Activated naive CD8-positive, alpha-beta T cell (primary cell): Measurements from ENCODE around the gene KCND3.
"Not testable (repeated sequence)": the region's sequence is repeated elsewhere in the genome, so short reads cannot be mapped to it uniquely, and the experiment has no call there.

ENCODE experiments used
- H3K27ac Mint-ChIP-seq: one replicate; pipeline ENCODE4 v1.8.0; 2021; ENCODE audit warnings: mixed read lengths
- H3K27me3 Mint-ChIP-seq: one replicate; pipeline ENCODE4 v1.8.0; 2021; ENCODE audit warnings: mixed read lengths
- H3K36me3 Mint-ChIP-seq: one replicate; pipeline ENCODE4 v1.8.0; 2021; ENCODE audit warnings: mixed read lengths
- H3K4me1 Mint-ChIP-seq: one replicate; pipeline ENCODE4 v1.8.0; 2021; ENCODE audit warnings: low read depth, mixed read lengths
- H3K4me3 Mint-ChIP-seq: one replicate; pipeline ENCODE4 v1.8.0; 2021; ENCODE audit warnings: mild to moderate bottlenecking, mixed read lengths
- H3K9me3 Mint-ChIP-seq: one replicate; pipeline ENCODE4 v1.8.0; 2021; ENCODE audit warnings: low read depth, mixed read lengths

The KCND3 gene

GRCh38 chr1:111802110-111802509, 187.4 kb downstream of the KCND3 start:
- no peaks in the 10 kb centered on the region for H3K27me3 Mint-ChIP-seq
- H3K36me3 Mint-ChIP-seq, result no peaks in the 10 kb centered on the region
- H3K4me3 Mint-ChIP-seq, result no peak overlapping the region
- no peaks in the 10 kb centered on the region for H3K4me1 Mint-ChIP-seq
- no peak overlapping the region for H3K27ac Mint-ChIP-seq
- H3K9me3 Mint-ChIP-seq, result no peaks in the 10 kb centered on the region

GRCh38 chr1:111801071-111801850, 188.2 kb downstream of the KCND3 start:
- Mint-ChIP-seq H3K4me1 (no peaks in the 10 kb centered on the region), H3K4me3 (no peak overlapping the region), H3K9me3 (no peaks in the 10 kb centered on the region), H3K27me3 (no peaks in the 10 kb centered on the region), H3K36me3 (no peaks in the 10 kb centered on the region), H3K27ac (no peak overlapping the region)

GRCh38 chr1:111799722-111800121, 189.7 kb downstream of the KCND3 start:
- H3K27me3 Mint-ChIP-seq, H3K36me3 Mint-ChIP-seq, H3K4me3 Mint-ChIP-seq, H3K27ac Mint-ChIP-seq, H3K9me3 Mint-ChIP-seq, H3K4me1 Mint-ChIP-seq: not testable (repeated sequence)

DNA sequence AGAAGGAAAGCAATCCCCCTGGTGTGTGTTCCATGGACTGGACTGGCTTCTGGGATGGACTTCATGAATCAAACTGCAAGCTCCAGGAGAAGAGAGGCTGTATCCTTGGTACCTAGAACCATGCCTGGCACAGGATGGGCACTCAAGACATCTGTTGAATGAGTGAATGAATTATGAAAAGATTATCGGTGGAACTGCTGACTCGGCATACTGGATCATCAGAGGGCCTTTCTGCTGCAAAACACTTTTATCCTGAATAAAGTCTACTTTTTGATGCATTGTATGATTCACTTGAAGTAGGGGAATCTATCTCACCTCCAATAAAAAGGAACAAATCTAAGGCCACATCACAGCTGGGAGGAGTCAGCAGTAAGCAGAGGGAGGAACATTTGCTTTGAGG, 190.9 kb downstream of the KCND3 start:
- no peaks in the 10 kb centered on the region for H3K9me3 Mint-ChIP-seq
- no peaks in the 10 kb centered on the region for H3K27me3 Mint-ChIP-seq

GRCh38 chr1:111795401-111795800, 194.1 kb downstream of the KCND3 start:
- Mint-ChIP-seq H3K27me3 (peaks cover 3% of the 10 kb centered on the region), H3K4me1 (no peaks in the 10 kb centered on the region), H3K27ac (no peak overlapping the region), H3K36me3 (no peaks in the 10 kb centered on the region), H3K9me3 (no peaks in the 10 kb centered on the region), H3K4me3 (no peak overlapping the region)

More for the DNA sequence above, 190.9 kb downstream of the KCND3 start:
- Mint-ChIP-seq H3K36me3 (no peaks in the 10 kb centered on the region), H3K4me3 (no peak overlapping the region), H3K27ac (no peak overlapping the region), H3K4me1 (no peaks in the 10 kb centered on the region)

DNA sequence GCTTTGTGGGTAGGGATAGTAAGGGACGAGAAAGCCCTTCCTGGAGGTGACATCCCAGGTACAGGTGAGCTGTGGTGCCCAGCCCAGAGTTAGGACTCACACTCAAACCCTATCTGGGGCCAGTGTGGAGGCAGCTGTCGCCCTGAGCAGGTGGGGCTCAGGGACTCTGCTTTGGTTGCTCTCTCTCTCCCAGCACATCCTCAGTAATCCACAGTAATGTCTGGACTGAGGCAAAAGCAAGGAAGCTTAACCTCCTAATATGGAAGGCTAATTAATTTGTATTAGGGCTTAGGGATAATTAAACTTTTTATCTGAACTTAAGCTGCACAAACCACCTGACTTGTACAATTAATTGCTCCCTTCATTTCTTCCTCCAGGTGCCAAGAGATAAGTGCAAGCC, 195.5 kb downstream of the KCND3 start:
- H3K9me3 Mint-ChIP-seq, result no peaks in the 10 kb centered on the region
- H3K27me3 Mint-ChIP-seq, result peaks cover 3% of the 10 kb centered on the region
- H3K36me3 Mint-ChIP-seq, result no peaks in the 10 kb centered on the region
- no peak overlapping the region for H3K4me3 Mint-ChIP-seq
- no peak overlapping the region for H3K27ac Mint-ChIP-seq
- H3K4me1 Mint-ChIP-seq, result no peaks in the 10 kb centered on the region

GRCh38 chr1:111792249-111792648, 197.2 kb downstream of the KCND3 start:
- Mint-ChIP-seq H3K36me3 (no peaks in the 10 kb centered on the region), H3K4me3 (no peak overlapping the region), H3K9me3 (no peaks in the 10 kb centered on the region), H3K4me1 (no peaks in the 10 kb centered on the region), H3K27me3 (peaks cover 3% of the 10 kb centered on the region), H3K27ac (no peak overlapping the region)

DNA sequence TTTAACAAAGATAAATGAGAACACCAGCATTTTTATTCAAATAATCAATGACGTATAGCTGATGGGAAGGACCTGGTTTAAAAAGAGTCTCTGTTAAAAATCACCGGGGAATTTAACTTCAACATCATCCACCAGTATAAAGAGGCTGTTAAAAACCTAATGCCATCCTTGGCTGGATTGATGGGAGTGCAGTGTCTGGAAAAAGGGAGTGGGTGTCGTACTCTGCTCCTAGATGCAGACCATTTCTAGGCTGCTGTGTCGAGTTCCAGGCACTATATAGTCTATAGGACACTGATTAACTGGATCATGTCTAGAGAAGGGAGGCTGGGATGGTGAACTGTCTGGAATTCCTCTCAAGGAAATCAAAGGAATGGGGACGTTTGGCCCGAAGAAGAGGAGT, 197.7 kb downstream of the KCND3 start:
- Mint-ChIP-seq H3K27me3 (peaks cover 3% of the 10 kb centered on the region), H3K27ac (no peak overlapping the region), H3K36me3 (no peaks in the 10 kb centered on the region), H3K4me1 (no peaks in the 10 kb centered on the region), H3K4me3 (no peak overlapping the region), H3K9me3 (no peaks in the 10 kb centered on the region)

GRCh38 chr1:111789666-111790316, 199.7 kb downstream of the KCND3 start:
- H3K9me3 Mint-ChIP-seq, result no peaks in the 10 kb centered on the region
- peaks cover 3% of the 10 kb centered on the region for H3K27me3 Mint-ChIP-seq
- no peaks in the 10 kb centered on the region for H3K4me1 Mint-ChIP-seq
- H3K36me3 Mint-ChIP-seq, result no peaks in the 10 kb centered on the region
- H3K4me3 Mint-ChIP-seq, result no peak overlapping the region
- no peak overlapping the region for H3K27ac Mint-ChIP-seq

DNA sequence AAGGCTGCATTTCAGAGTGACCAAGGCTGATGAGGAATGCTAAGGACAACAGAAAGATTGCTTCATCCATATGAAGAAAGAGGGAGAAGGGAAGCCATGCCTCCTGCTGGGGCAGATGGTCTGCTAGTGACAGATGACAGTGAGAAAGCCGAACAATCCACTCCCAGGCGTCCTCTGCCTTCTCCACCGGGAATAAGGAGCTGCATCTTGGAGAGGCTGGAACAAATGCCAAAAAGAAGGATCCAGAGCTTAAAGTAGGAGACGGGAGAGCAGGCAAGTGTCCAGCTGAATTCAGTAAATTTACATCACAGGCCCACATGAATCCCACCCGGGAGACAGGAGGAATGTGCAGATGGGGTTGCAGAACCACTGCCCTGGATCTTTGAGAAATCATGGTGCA, 200.3 kb downstream of the KCND3 start:
- Mint-ChIP-seq H3K36me3 (no peaks in the 10 kb centered on the region), H3K9me3 (no peaks in the 10 kb centered on the region), H3K27me3 (peaks cover 3% of the 10 kb centered on the region)

DNA sequence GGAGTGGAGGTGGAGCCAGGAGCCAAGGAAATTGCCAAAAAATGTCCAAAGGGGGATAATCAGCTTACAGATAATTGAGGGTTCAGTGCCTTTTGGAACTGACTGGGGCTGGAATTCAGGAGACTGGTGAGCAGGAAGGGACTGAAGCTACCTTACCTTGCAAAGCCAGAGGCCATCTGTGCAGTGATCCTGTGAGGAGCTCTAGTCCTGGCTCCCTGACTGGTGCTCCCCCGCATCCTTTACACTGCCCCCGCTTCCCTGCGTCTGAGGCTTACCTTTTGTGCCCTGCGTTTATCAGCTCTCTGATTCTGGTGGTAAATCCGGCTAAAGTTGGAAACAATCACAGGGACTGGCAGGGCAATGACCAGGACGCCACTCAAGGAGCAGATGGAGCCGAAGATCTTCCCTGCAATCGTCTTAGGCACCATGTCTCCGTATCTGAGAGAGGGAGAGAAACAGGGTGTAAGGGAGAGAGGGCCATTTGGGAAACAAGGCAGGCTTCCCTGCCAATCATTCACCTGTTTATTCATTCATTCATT, 202.7 kb downstream of the KCND3 start:
- Mint-ChIP-seq H3K36me3 (peaks cover 5% of the 10 kb centered on the region), H3K4me1 (no peaks in the 10 kb centered on the region), H3K27ac (no peak overlapping the region), H3K27me3 (no peaks in the 10 kb centered on the region), H3K4me3 (no peak overlapping the region), H3K9me3 (no peaks in the 10 kb centered on the region)

More for the DNA sequence above, 200.3 kb downstream of the KCND3 start:
- H3K4me1 Mint-ChIP-seq, result no peaks in the 10 kb centered on the region
- no peak overlapping the region for H3K27ac Mint-ChIP-seq
- no peak overlapping the region for H3K4me3 Mint-ChIP-seq

- H3K9me3 Mint-ChIP-seq, result no peaks in the 10 kb centered on the region
- no peak overlapping the region for H3K27ac Mint-ChIP-seq
- H3K27me3 Mint-ChIP-seq, result peaks cover 2% of the 10 kb centered on the region
- H3K4me1 Mint-ChIP-seq, result no peaks in the 10 kb centered on the region
- H3K36me3 Mint-ChIP-seq, result peaks cover 5% of the 10 kb centered on the region
- H3K4me3 Mint-ChIP-seq, result no peak overlapping the region
Observed at GRCh38 chr1:111784273-111784901, 205.1 kb downstream of the KCND3 start.

GRCh38 chr1:111779546-111779945, 209.9 kb downstream of the KCND3 start:
- H3K4me3 Mint-ChIP-seq, result no peak overlapping the region
- no peaks in the 10 kb centered on the region for H3K4me1 Mint-ChIP-seq
- no peaks in the 10 kb centered on the region for H3K9me3 Mint-ChIP-seq
- H3K27me3 Mint-ChIP-seq, result peaks cover 2% of the 10 kb centered on the region
- peaks cover 11% of the 10 kb centered on the region for H3K36me3 Mint-ChIP-seq
- H3K27ac Mint-ChIP-seq, result no peak overlapping the region

- Mint-ChIP-seq H3K27ac (no peak overlapping the region), H3K9me3 (no peaks in the 10 kb centered on the region), H3K4me3 (no peak overlapping the region), H3K4me1 (no peaks in the 10 kb centered on the region), H3K36me3 (peaks cover 11% of the 10 kb centered on the region), H3K27me3 (peaks cover 2% of the 10 kb centered on the region)
Observed at GRCh38 chr1:111778541-111779051, 210.9 kb downstream of the KCND3 start.

DNA sequence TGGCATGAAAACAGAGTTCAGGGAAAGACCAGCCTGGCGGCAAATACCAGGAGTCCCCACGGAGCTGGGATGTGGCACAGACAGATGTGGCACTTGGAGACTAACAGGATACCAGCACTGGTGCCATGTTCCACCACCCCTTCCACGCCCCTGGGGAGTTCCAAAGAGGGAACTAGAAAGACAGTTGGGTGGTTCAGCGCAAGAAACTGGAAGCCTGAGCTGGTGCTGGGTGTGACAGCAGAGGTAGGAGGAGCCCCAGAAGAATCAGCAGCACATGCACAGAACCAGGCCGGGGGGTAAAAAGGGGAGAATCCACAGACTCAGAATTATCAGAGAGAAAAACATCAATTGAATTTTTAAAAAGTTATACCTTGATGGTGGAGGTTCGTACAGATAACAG, 211.4 kb downstream of the KCND3 start:
- H3K4me3 Mint-ChIP-seq, result no peak overlapping the region
- peaks cover 10% of the 10 kb centered on the region for H3K36me3 Mint-ChIP-seq
- peaks cover 2% of the 10 kb centered on the region for H3K27me3 Mint-ChIP-seq
- no peak overlapping the region for H3K27ac Mint-ChIP-seq
- H3K4me1 Mint-ChIP-seq, result no peaks in the 10 kb centered on the region
- no peaks in the 10 kb centered on the region for H3K9me3 Mint-ChIP-seq
